Thyroid gland (tissue), 4 donors: ENCODE measurements around the gene OSBPL6.

Source experiments
- CTCF ChIP-seq, 6 experiments: fragments of 200-600 bp in 3 of 6; fragments of 450-650 bp in 3 of 6; sonication (generic) in 3 of 6; IDR thresholded peaks; one replicate each; pipeline ENCODE4 v1.5.1; 2016 to 2019; ENCODE audit warnings: antibody characterized with exemption in 6 of 6, mild to moderate bottlenecking in 2 of 6, inconsistent platforms in 1 of 6, moderate library complexity in 1 of 6
- POLR2A ChIP-seq, 2 donors: fragments of 450-650 bp; IDR thresholded peaks; one replicate each; pipeline ENCODE4 v1.6.1; 2017; ENCODE audit warnings: antibody characterized with exemption in 2 of 2, mild to moderate bottlenecking in 2 of 2, moderate library complexity in 1 of 2

GRCh38 chr2:178241844-178242551 lies 47.7 kb downstream of the OSBPL6 start:
- TF ChIP-seq CTCF (IDR thresholded peaks at IDR 0.05) (no peak), POLR2A (IDR thresholded peaks at IDR 0.05) (no peak)
